ENCODE measurements around the gene LANCL1.

Gene LANCL1

GRCh38 chr2:210493528-210493927 is 17.0 kb upstream of the LANCL1 start:
- Histone ChIP-seq H2AFZ (ENCODE audit: low read depth, low read length) (no peak overlapping the region), H3K27ac (ENCODE audit: low read length) (no peak overlapping the region), H4K20me1 (ENCODE audit: insufficient read depth, low read length) (no peaks in the 10 kb centered on the region), H3K36me3 (ENCODE audit: insufficient read depth, low read length) (no peaks in the 10 kb centered on the region), H3K4me3 (ENCODE audit: low read depth in 1 of 2, low read length in 2 of 2) (no peak overlapping the region), H3K9ac (ENCODE audit: low read depth, low read length) (no peak overlapping the region), H3K4me2 (ENCODE audit: insufficient read depth, low read length) (no peak overlapping the region), H3K27me3 (ENCODE audit: insufficient read depth, low read length, poor library complexity) (no peaks in the 10 kb centered on the region), H3K4me1 (ENCODE audit: insufficient read depth, low read length) (peaks cover 6% of the 10 kb centered on the region; the same call in 1 of the 2 replicates), H3K9me3 (ENCODE audit: insufficient read depth, low read length, severe bottlenecking) (no peaks in the 10 kb centered on the region), H3K79me2 (ENCODE audit: insufficient read depth, low read length) (no peaks in the 10 kb centered on the region)
- DNase-seq (no peak), ATAC-seq (ENCODE audit: insufficient read depth, low read depth) (no peak)
- TF ChIP-seq EZH2 (IDR thresholded peaks at IDR 0.05; ENCODE audit: borderline replicate concordance, low read depth, low read length, severe bottlenecking) (no peak), CTCF (IDR thresholded peaks at IDR 0.05; ENCODE audit: borderline replicate concordance, extremely low read depth, low read length, poor library complexity, severe bottlenecking) (no peak)

- Histone ChIP-seq H3K4me2 (ENCODE audit: insufficient read depth, low read length) (no peak overlapping the region), H3K79me2 (ENCODE audit: insufficient read depth, low read length) (peaks cover 6% of the 10 kb centered on the region; the same call in 1 of the 2 replicates), H3K9me3 (ENCODE audit: insufficient read depth, low read length, severe bottlenecking) (peaks cover 5% of the 10 kb centered on the region), H4K20me1 (ENCODE audit: insufficient read depth, low read length) (no peaks in the 10 kb centered on the region), H3K4me1 (ENCODE audit: insufficient read depth, low read length) (peaks cover 16% of the 10 kb centered on the region), H3K4me3 (ENCODE audit: low read depth in 1 of 2, low read length in 2 of 2) (no peak overlapping the region), H3K27me3 (ENCODE audit: insufficient read depth, low read length, poor library complexity) (no peaks in the 10 kb centered on the region), H3K9ac (ENCODE audit: low read depth, low read length) (no peak overlapping the region), H3K27ac (ENCODE audit: low read length) (no peak overlapping the region), H2AFZ (ENCODE audit: low read depth, low read length) (no peak overlapping the region), H3K36me3 (ENCODE audit: insufficient read depth, low read length) (no peaks in the 10 kb centered on the region)
- no peak for ATAC-seq (ENCODE audit: insufficient read depth, low read depth)
- DNase-seq: no peak
- TF ChIP-seq EZH2 (IDR thresholded peaks at IDR 0.05; ENCODE audit: borderline replicate concordance, low read depth, low read length, severe bottlenecking): no peak
- no peak for TF ChIP-seq CTCF (IDR thresholded peaks at IDR 0.05; ENCODE audit: borderline replicate concordance, extremely low read depth, low read length, poor library complexity, severe bottlenecking)
Observed at GRCh38 chr2:210481601-210482175, 5.1 kb upstream of the LANCL1 start.

- H3K4me3 ChIP-seq (ENCODE audit: low read depth in 1 of 2, low read length in 2 of 2): no peak overlapping the region
- no peak overlapping the region for H2AFZ ChIP-seq (ENCODE audit: low read depth, low read length)
- no peaks in the 10 kb centered on the region for H4K20me1 ChIP-seq (ENCODE audit: insufficient read depth, low read length)
- ATAC-seq (ENCODE audit: insufficient read depth, low read depth) (no peak), DNase-seq (no peak)
- TF ChIP-seq CTCF (IDR thresholded peaks at IDR 0.05; ENCODE audit: borderline replicate concordance, extremely low read depth, low read length, poor library complexity, severe bottlenecking): no peak
- TF ChIP-seq EZH2 (IDR thresholded peaks at IDR 0.05; ENCODE audit: borderline replicate concordance, low read depth, low read length, severe bottlenecking): no peak
- H3K27ac ChIP-seq (ENCODE audit: low read length): no peak overlapping the region
- no peak overlapping the region for H3K4me2 ChIP-seq (ENCODE audit: insufficient read depth, low read length)
- no peaks in the 10 kb centered on the region for H3K27me3 ChIP-seq (ENCODE audit: insufficient read depth, low read length, poor library complexity)
- H3K9me3 ChIP-seq (ENCODE audit: insufficient read depth, low read length, severe bottlenecking): peaks cover 5% of the 10 kb centered on the region
- no peak overlapping the region for H3K9ac ChIP-seq (ENCODE audit: low read depth, low read length)
- H3K4me1 ChIP-seq (ENCODE audit: insufficient read depth, low read length): peaks cover 18% of the 10 kb centered on the region
- peaks cover 16% of the 10 kb centered on the region for H3K79me2 ChIP-seq (ENCODE audit: insufficient read depth, low read length)
- H3K36me3 ChIP-seq (ENCODE audit: insufficient read depth, low read length): no peaks in the 10 kb centered on the region
Observed at GRCh38 chr2:210480764-210481163, 4.2 kb upstream of the LANCL1 start.
